Measurements from ENCODE around the gene RNF141. TPM values are rescaled to one million over a fixed set of nuclear protein-coding genes. Genes with fewer than 3 reads are reported as not detected.

RNF141 gene
- total RNA-seq, 1 experiment from 2014 or later: 74.8 TPM

GRCh38 chr11:10476342-10476741, 64.6 kb downstream of the RNF141 start:
- H3K9me3 ChIP-seq: no peaks in the 10 kb centered on the region
- H3K9me3 Mint-ChIP-seq (ENCODE audit: unreplicated experiment): no peaks in the 10 kb centered on the region
- no peaks in the 10 kb centered on the region for H3K27me3 ChIP-seq (replicated peaks; ENCODE audit: control insufficient read depth, insufficient read depth, low read length)
- H3K4me1 Mint-ChIP-seq (ENCODE audit: low read depth, unreplicated experiment): no peaks in the 10 kb centered on the region
- CTCF ChIA-PET: interaction anchor here (0.7 kb wide), 1 partner anchor 1870 kb away, joined by 3 read pairs; no protein-coding TSS in a partner anchor
- POLR2A ChIA-PET: no interaction called here
- no peak for DNase-seq
- no peaks in the 10 kb centered on the region for H3K36me3 ChIP-seq (ENCODE audit: control insufficient read depth, insufficient read depth, low read length)
- no peak overlapping the region for H3K4me3 ChIP-seq (ENCODE audit: low read depth, low read length)
- H3K4me3 Mint-ChIP-seq (ENCODE audit: unreplicated experiment): no peak overlapping the region
- peaks cover 4% of the 10 kb centered on the region for H3K36me3 Mint-ChIP-seq (ENCODE audit: insufficient read depth, unreplicated experiment)
- no peak overlapping the region for H3K27ac Mint-ChIP-seq (ENCODE audit: unreplicated experiment)
- no peak for TF ChIP-seq CTCF (IDR thresholded peaks at IDR 0.05; ENCODE audit: insufficient read depth in 1 of 2, low read depth in 1 of 2, low read length in 1 of 2, severe bottlenecking in 1 of 2, unreplicated experiment in 1 of 2)
- BruUV-seq (replicated peaks): no TSS peak
- no peaks in the 10 kb centered on the region for H3K4me1 ChIP-seq
- intact Hi-C loops (cut with micrococcal nuclease; ENCODE audit: unreplicated experiment): no loop called here
- no peaks in the 10 kb centered on the region for H3K27me3 Mint-ChIP-seq (ENCODE audit: insufficient read depth, unreplicated experiment)

- POLR2A ChIA-PET: no interaction called here
- intact Hi-C loops (cut with micrococcal nuclease; ENCODE audit: unreplicated experiment): no loop called here
- CTCF ChIA-PET: no interaction called here
- H3K27me3 Mint-ChIP-seq (ENCODE audit: insufficient read depth, unreplicated experiment): no peaks in the 10 kb centered on the region
- H3K27me3 ChIP-seq (replicated peaks; ENCODE audit: control insufficient read depth, insufficient read depth, low read length): no peaks in the 10 kb centered on the region
- H3K9me3 Mint-ChIP-seq (ENCODE audit: unreplicated experiment): no peaks in the 10 kb centered on the region
- H3K4me3 ChIP-seq (ENCODE audit: low read depth, low read length): no peak overlapping the region
- H3K36me3 Mint-ChIP-seq (ENCODE audit: insufficient read depth, unreplicated experiment): peaks cover 4% of the 10 kb centered on the region
- H3K4me1 ChIP-seq: no peaks in the 10 kb centered on the region
- TF ChIP-seq CTCF (IDR thresholded peaks at IDR 0.05; ENCODE audit: insufficient read depth in 1 of 2, low read depth in 1 of 2, low read length in 1 of 2, severe bottlenecking in 1 of 2, unreplicated experiment in 1 of 2): no peak
- DNase-seq: no peak
- no peaks in the 10 kb centered on the region for H3K4me1 Mint-ChIP-seq (ENCODE audit: low read depth, unreplicated experiment)
- no peaks in the 10 kb centered on the region for H3K36me3 ChIP-seq (ENCODE audit: control insufficient read depth, insufficient read depth, low read length)
- H3K27ac Mint-ChIP-seq (ENCODE audit: unreplicated experiment): no peak overlapping the region
- BruUV-seq (replicated peaks): no TSS peak
- H3K4me3 Mint-ChIP-seq (ENCODE audit: unreplicated experiment): no peak overlapping the region
- H3K9me3 ChIP-seq: no peaks in the 10 kb centered on the region
Measured at GRCh38 chr11:10474551-10474950, 66.4 kb downstream of the RNF141 start.

GRCh38 chr11:10473371-10473770, 67.6 kb downstream of the RNF141 start:
- Histone ChIP-seq H3K27me3 (replicated peaks; ENCODE audit: control insufficient read depth, insufficient read depth, low read length) (no peaks in the 10 kb centered on the region), H3K4me3 (ENCODE audit: low read depth, low read length) (no peak overlapping the region), H3K4me1 (no peaks in the 10 kb centered on the region), H3K36me3 (ENCODE audit: control insufficient read depth, insufficient read depth, low read length) (no peaks in the 10 kb centered on the region), H3K9me3 (no peaks in the 10 kb centered on the region)
- no peak for DNase-seq
- ChIA-PET CTCF (no interaction called here), POLR2A (no interaction called here)
- Mint-ChIP-seq H3K36me3 (ENCODE audit: insufficient read depth, unreplicated experiment) (peaks cover 4% of the 10 kb centered on the region), H3K27ac (ENCODE audit: unreplicated experiment) (no peak overlapping the region), H3K9me3 (ENCODE audit: unreplicated experiment) (peaks cover 11% of the 10 kb centered on the region), H3K4me3 (ENCODE audit: unreplicated experiment) (no peak overlapping the region), H3K4me1 (ENCODE audit: low read depth, unreplicated experiment) (no peaks in the 10 kb centered on the region), H3K27me3 (ENCODE audit: insufficient read depth, unreplicated experiment) (no peaks in the 10 kb centered on the region)
- intact Hi-C loops (cut with micrococcal nuclease; ENCODE audit: unreplicated experiment): no loop called here
- no TSS peak for BruUV-seq (replicated peaks)
- no peak for TF ChIP-seq CTCF (IDR thresholded peaks at IDR 0.05; ENCODE audit: insufficient read depth in 1 of 2, low read depth in 1 of 2, low read length in 1 of 2, severe bottlenecking in 1 of 2, unreplicated experiment in 1 of 2)

All from Caco-2 (cell line).